GM21423 (cell line): ENCODE results near the gene ANKRD13A.
A peak's percentile ranks its signal among the peaks of the same experiment; 100 is the strongest.
"Not testable (repeated sequence)": the region's sequence is repeated elsewhere in the genome, so short reads cannot be mapped to it uniquely, and the experiment has no call there.

Experiments
- ATAC-seq: cut with Tn5 transposase; IDR thresholded peaks from one replicate; pipeline ENCODE4 v1.9.1; 2021; ENCODE audit warnings: mild to moderate bottlenecking, moderate library complexity; ENCODE audit not compliant: unreplicated experiment

The ANKRD13A gene

GRCh38 chr12:109983432-109984142 lies 15.6 kb upstream of the ANKRD13A start:
- no peak for ATAC-seq

GRCh38 chr12:109986236-109986635 lies 13.0 kb upstream of the ANKRD13A start:
- ATAC-seq, result not testable (repeated sequence)

- ATAC-seq, result no peak
Observed at GRCh38 chr12:109987615-109988014, 11.6 kb upstream of the ANKRD13A start.

GRCh38 chr12:109988274-109988673 lies 11.0 kb upstream of the ANKRD13A start:
- no peak for ATAC-seq

GRCh38 chr12:109988903-109989302 lies 10.3 kb upstream of the ANKRD13A start:
- ATAC-seq, result no peak

GRCh38 chr12:109989380-109989779 lies 9.8 kb upstream of the ANKRD13A start:
- ATAC-seq, result no peak

DNA sequence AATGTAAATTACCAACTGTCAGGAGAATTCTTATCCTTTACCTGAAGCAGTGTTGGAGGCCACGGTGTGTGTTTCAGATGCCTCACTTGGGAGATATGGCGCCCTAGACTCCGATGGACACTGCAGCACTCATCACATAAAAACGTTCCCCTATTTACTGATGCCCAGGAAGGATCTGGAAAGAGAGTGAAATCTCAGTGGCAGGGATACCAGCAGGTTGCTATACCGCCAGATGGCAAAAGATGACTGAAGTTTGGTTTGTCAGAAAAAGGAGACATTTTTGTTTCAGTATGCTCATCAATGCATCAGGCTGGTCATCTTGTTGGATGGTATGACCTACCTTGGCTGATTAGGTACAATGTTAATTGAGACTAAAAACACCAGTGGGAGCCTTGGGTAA lies 7.6 kb upstream of the ANKRD13A start:
- no peak for ATAC-seq

- ATAC-seq, result no peak
Observed at GRCh38 chr12:109993091-109993490, 6.1 kb upstream of the ANKRD13A start.

GRCh38 chr12:109994401-109995175 lies 4.6 kb upstream of the ANKRD13A start:
- ATAC-seq, result no peak

DNA sequence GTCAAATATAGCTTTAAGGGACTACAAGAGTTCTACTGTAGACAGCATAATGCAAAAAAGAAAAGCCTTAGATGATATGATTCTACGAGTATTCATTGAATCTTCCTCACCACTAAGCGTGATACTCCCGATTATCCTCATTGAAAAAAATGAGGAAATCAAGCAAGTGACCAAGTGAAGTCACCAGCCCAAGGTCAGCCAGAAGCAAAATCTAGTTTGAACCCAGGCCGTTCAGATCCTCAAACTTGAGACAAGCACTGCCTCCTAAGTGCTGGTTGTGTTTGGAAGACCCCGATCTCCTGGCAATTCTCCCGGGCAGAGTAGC lies 3.9 kb upstream of the ANKRD13A start:
- ATAC-seq, result no peak

DNA sequence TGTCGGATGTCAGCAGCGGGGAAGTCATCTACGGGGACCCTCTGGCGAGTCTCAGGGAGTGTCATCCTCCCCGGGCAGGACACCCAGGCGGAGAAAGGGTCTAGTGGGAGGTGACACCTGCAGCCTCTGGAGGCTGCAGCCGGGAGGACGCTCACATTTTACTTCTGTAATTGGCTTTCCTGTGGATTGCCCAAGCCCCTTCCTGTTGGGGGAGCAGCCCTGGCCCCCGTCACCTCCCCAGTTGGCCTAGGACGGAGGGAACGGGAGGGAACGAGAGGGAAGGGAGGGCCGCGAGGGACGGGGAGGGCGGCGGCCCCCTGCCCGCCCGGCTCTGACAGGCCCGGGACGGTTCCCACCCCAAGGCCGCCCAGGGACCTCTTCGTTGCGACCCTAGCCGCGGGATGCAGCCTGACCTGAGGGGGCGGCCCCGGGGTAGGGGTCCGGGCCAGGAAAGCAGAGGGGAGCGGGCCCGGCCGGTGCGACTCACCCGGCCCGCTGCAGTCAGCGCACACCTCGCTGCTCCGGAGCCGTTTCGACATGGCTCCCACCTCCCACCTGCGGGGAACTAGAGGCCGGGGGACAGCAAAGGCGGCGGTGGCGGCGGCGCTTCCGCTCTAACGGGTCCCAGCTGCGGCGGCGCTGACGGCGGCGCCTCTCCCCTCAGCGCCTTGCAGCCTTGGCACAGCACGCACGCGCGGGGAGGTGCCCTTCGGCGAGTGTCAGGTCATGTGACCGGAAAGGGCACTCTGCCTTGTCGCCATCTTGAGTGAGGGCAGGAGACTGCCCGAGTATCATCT lies 3.3 kb upstream of the ANKRD13A start, which contains the start of gene GIT2:
GIT2 (minus strand) TSS at position 683 of the 797 bp plus-strand sequence; CDS start at position 539, 144 bp downstream.
- ATAC-seq, result peak; percentile 67

GRCh38 chr12:109996483-109996853 lies 2.8 kb upstream of the ANKRD13A start:
- no peak for ATAC-seq

GRCh38 chr12:109997393-109997792 lies 1.8 kb upstream of the ANKRD13A start:
- ATAC-seq, result no peak

DNA sequence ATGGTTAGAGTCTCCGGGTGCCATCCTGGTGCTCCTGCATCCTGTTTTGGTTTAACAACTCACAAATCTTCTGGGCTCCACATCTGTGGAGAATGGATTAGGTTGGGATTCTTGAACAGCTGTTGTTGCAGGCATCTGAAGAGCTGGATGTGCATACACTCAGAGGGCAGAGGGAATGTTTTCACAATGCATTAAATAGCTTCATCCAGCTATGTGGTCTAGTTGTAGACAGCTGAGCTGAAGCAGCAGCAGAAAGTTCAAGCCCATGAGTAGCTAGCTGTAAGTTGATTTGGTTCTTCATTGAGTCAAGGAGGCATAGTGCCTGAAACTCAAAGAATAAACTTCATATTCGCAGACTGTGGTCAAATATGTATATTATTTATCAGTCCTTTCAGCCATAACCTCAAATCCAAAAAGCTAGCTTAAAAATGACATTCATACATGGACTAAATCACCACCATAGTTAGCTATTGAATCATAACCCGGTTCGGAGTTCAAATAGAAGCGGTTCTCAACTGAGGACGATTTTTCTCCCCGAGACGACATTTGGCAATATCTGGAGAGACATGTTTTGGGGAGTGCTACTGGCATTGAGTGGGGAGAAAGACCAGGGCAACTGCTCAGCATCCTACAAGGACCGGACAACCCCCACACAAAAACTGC lies 858 bp upstream of the ANKRD13A start:
- no peak for ATAC-seq

GRCh38 chr12:109999649-109999971 lies 380 bp downstream of the ANKRD13A start:
- no peak for ATAC-seq

DNA sequence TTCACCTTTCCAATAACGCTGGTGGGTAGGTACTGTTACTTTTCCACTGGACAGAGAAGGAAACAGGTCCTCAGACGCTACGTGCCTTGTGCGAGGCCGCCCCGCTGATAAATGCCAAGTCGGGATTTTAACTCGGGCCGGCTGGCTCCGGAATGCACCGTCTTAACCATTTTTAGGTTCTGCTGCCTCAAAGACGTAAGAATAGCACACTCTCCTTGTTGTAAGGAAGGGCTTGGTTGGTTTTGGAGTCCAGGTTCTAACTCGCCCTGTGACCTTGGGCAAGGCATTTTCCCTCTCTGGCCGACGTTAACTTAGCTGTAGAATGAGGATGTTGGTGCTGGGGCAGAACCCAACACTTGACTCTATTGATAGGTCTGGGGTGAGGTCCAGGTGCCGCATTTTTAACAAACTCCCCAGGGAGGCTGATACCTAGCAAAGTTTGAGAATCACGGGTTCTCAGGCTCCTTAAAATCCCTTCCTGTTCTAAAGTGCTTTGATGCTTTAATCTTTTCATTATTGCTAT lies 814 bp downstream of the ANKRD13A start:
- ATAC-seq, result no peak

DNA sequence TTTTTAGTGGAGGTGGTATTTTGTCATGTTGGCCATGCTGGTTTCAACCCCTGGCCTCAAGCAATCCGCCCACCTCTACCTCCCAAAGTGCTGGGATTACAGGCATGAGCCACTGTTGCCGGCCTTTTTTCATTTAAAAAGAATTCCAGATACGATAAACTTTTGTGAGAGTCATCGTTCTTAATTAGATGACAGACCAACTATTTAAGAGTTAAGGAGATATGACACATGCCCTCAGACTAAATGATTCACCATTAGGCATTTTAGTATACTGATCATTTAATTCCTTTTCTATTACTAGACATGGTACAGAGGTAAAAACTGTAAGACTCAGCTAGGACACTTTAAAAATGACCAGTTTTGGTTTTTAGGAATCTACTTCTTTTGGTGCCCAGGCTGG lies 2.4 kb downstream of the ANKRD13A start:
- no peak for ATAC-seq

DNA sequence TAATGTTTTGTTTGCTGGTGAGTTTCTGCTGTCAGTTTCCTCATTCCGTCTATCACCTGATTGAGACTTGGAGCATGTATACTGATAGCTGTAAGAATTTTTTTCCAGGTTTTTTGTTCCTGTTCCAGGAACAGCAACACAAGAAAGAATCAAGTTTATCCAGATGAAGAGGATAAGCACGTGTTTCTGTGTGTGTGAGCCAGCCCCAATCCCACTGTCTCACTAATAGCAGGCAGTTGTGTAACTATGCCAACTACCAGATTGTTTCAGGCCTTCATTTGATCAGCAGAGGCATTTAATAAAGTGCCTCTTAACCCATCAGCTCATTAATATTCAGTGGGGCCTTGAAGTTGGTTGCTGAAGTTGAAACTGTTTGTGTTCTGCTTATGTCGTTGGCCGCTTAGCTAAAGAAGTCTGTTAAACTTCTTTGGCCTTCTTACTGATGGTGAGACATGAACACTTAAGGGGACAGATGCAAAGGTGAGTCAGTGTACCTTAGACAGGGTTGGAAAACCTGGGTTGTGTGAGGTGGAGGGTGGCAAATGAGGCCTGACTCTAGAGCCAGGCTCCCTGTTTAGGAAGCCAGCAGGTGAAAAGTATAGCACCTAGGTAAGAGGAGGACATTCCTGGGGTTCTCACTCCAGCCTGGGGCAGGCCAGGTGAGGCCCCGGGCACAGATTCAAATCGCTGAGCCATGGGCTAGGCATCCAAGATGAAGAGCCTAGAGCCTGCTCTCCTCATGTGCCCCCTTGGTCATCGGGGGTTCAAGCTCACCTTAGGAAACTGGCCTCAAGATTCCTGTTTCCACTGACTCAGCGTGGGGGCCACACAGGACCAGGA lies 3.7 kb downstream of the ANKRD13A start:
- no peak for ATAC-seq

DNA sequence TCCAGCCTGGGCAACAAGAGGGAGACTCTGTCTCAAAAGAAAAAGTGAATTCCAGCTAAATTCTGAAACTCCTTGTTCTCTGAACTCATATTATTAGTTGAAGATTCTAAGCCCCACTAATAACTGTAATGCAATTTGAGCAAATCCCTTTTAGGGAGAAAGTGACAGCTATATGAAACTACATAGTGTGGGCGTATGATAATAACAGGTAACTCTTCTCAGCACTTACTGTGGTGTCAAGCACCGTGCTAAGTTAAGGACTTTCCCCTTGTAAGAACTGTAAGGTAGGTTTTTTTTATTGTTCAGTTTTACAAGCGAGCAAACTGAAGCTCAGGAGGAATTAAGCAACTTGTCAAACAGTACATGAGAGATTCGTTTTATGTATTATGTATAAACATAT lies 5.4 kb downstream of the ANKRD13A start:
- ATAC-seq, result peak; percentile 48

- ATAC-seq, result peak; percentile 60
Observed at GRCh38 chr12:110005319-110005973, 6.2 kb downstream of the ANKRD13A start.
